DMS153 (cell line): Measurements from ENCODE around the gene HOXA9.

ENCODE experiments used
- DNase-seq: peaks from one replicate; lab custom pipeline; 2025; lab: John Stamatoyannopoulos, UW

The HOXA9 gene

GRCh38 chr7:27200761-27201579 lies 35.6 kb upstream of the HOXA9 start:
- DNase-seq, result no peak

- peak; percentile 36 for DNase-seq
Measured at GRCh38 chr7:27199849-27200760, 34.8 kb upstream of the HOXA9 start, which contains the start of gene HOXA13. TSS of gene HOXA13 (minus strand) at chr7:27200091. CDS start at chr7:27200077, 14 bp downstream.

- DNase-seq, result no peak
Measured at GRCh38 chr7:27198871-27199801, 33.8 kb upstream of the HOXA9 start.

GRCh38 chr7:27198138-27198841 lies 33.0 kb upstream of the HOXA9 start:
- no peak for DNase-seq

- no peak for DNase-seq
Measured at GRCh38 chr7:27197137-27198042, 32.1 kb upstream of the HOXA9 start.

GRCh38 chr7:27196287-27196767 lies 31.0 kb upstream of the HOXA9 start:
- peak; percentile 72 for DNase-seq

GRCh38 chr7:27194686-27195379 lies 29.5 kb upstream of the HOXA9 start:
- no peak for DNase-seq

- no peak for DNase-seq
Measured at GRCh38 chr7:27194002-27194352, 28.6 kb upstream of the HOXA9 start.

- DNase-seq, result no peak
Measured at GRCh38 chr7:27193335-27194001, 28.1 kb upstream of the HOXA9 start.

GRCh38 chr7:27192546-27193334 lies 27.4 kb upstream of the HOXA9 start:
- DNase-seq, result no peak

- DNase-seq, result no peak
Measured at GRCh38 chr7:27191833-27192545, 26.7 kb upstream of the HOXA9 start.

- DNase-seq, result no peak
Measured at GRCh38 chr7:27191161-27191731, 25.9 kb upstream of the HOXA9 start.

GRCh38 chr7:27189997-27190748 lies 24.8 kb upstream of the HOXA9 start:
- no peak for DNase-seq

GRCh38 chr7:27189295-27189996 lies 24.1 kb upstream of the HOXA9 start:
- DNase-seq, result peak; percentile 18
